GM12878 (cell line): ENCODE measurements around the gene ATP6V0A1. TPM values are rescaled to one million over a fixed set of nuclear protein-coding genes. Genes with fewer than 3 reads are reported as not detected.

Experiments used
- CUX1 ChIP-seq: IDR thresholded peaks from 2 replicates; pipeline ENCODE4 v1.6.1; 2012; ENCODE audit warnings: improper control_type of control experiment, low read depth, low read length; ENCODE audit not compliant: insufficient replicate concordance
- DPF2 ChIP-seq: fragments of 450-650 bp; IDR thresholded peaks from 2 replicates; pipeline ENCODE4 v1.6.1; 2017; ENCODE audit warnings: mild to moderate bottlenecking
- ESRRA ChIP-seq: IDR thresholded peaks from 2 replicates; pipeline ENCODE4 v1.6.1; 2012; ENCODE audit warnings: mild to moderate bottlenecking, low read length, improper control_type of control experiment
- EZH2 ChIP-seq: IDR thresholded peaks from 2 replicates; pipeline ENCODE4 v1.6.1; 2012; ENCODE audit warnings: low read depth, mild to moderate bottlenecking, control low read depth, inconsistent platforms, low read length, borderline replicate concordance; ENCODE audit not compliant: control insufficient read depth
- IRF3 ChIP-seq: fragments of 450-650 bp; IDR thresholded peaks from 2 replicates; pipeline ENCODE4 v1.6.1; 2014; ENCODE audit warnings: mild to moderate bottlenecking
- KAT2A ChIP-seq: conservative IDR thresholded peaks from 2 replicates; pipeline ENCODE4 v1.6.1; 2011; ENCODE audit warnings: low read depth, low read length; ENCODE audit not compliant: control insufficient read depth
- MTA3 ChIP-seq: IDR thresholded peaks from 2 replicates; pipeline ENCODE4 v1.6.1; 2012; ENCODE audit warnings: low read length, inconsistent platforms, borderline replicate concordance
- PAX8 ChIP-seq: fragments of 450-650 bp; IDR thresholded peaks from 2 replicates; pipeline ENCODE4 v1.6.1; 2017; ENCODE audit warnings: mild to moderate bottlenecking, moderate library complexity
- PML ChIP-seq: IDR thresholded peaks from 2 replicates; pipeline ENCODE4 v1.6.1; 2012; ENCODE audit warnings: low read length, inconsistent platforms
- RAD51 ChIP-seq: fragments of 450-650 bp; IDR thresholded peaks from 2 replicates; pipeline ENCODE4 v1.6.1; 2016; ENCODE audit warnings: moderate library complexity, mild to moderate bottlenecking, inconsistent platforms
- REST ChIP-seq: IDR thresholded peaks from 2 replicates; pipeline ENCODE4 v1.6.1; 2012; ENCODE audit warnings: mild to moderate bottlenecking, low read depth, low read length
- SUZ12 ChIP-seq: fragments of 200-600 bp; sonication (generic); IDR thresholded peaks from one replicate; pipeline ENCODE4 v1.6.1; 2018; ENCODE audit warnings: antibody characterized with exemption, mild to moderate bottlenecking; ENCODE audit not compliant: unreplicated experiment
- TCF12 ChIP-seq: IDR thresholded peaks from 2 replicates; pipeline ENCODE4 v1.6.1; 2011; ENCODE audit warnings: low read depth, mild to moderate bottlenecking, low read length
- USF2 ChIP-seq: IDR thresholded peaks from 2 replicates; pipeline ENCODE4 v1.6.1; 2011; ENCODE audit warnings: low read depth, low read length, improper control_type of control experiment, borderline replicate concordance
- YBX1 ChIP-seq: fragments of 450-650 bp; IDR thresholded peaks from 2 replicates; pipeline ENCODE4 v1.6.1; 2016; ENCODE audit warnings: antibody characterized with exemption
- ZNF207 ChIP-seq: fragments of 450-650 bp; IDR thresholded peaks from 2 replicates; pipeline ENCODE4 v1.6.1; 2014; ENCODE audit warnings: antibody characterized with exemption, mild to moderate bottlenecking, borderline replicate concordance
- ZSCAN29 ChIP-seq: fragments of 450-650 bp; IDR thresholded peaks from 2 replicates; pipeline ENCODE4 v1.6.1; 2017; ENCODE audit warnings: mild to moderate bottlenecking, moderate library complexity
- ZZZ3 ChIP-seq: IDR thresholded peaks from 2 replicates; pipeline ENCODE4 v1.6.1; 2011; ENCODE audit warnings: low read depth; ENCODE audit not compliant: control insufficient read depth, insufficient read length
- polyA plus RNA-seq, 11 experiments: library from polyadenylated mRNA; depleted of rRNA in 4 of 11; unstranded in 6 of 11; stranded (reverse) in 5 of 11; fragments of >200 nt; fragmentation: Nextera tagmentation in 4 of 11; fragmentation: Illumina TruSeq in 1 of 11; extraction: Ambion mirVana in 4 of 11; extraction: Trizol in 1 of 11; gene quantifications; 1 replicate in 1 of 11; 2 replicates in 10 of 11; pipeline versions ENCODE4 v1.2.1 to v1.2.3, GENCODE V29; 2011 to 2016; ENCODE audit warnings: inconsistent platforms in 2 of 11, missing spikeins in 2 of 11, low read depth in 1 of 11
- total RNA-seq, 4 experiments: library from RNA; depleted of rRNA in 3 of 4; stranded (reverse); fragments of >200 nt in 3 of 4; fragmentation: Illumina TruSeq in 1 of 4; extraction: Trizol in 1 of 4; gene quantifications; 2 replicates each; pipeline versions ENCODE4 v1.2.1 to v1.2.3, GENCODE V29; 2013 to 2021
- TF ChIP-seq, protein P1 (sequence below): fragments of 450-650 bp; IDR thresholded peaks from 2 replicates; pipeline ENCODE4 v1.6.1; 2017; ENCODE audit warnings: borderline replicate concordance

The ATP6V0A1 gene
- total and polyA plus RNA-seq, 10 of the 15 experiments (the other 5 are each of a cell fraction or from before 2014, with no cell fraction given) = 3.0 to 76.6 (median 30.9) TPM

- TF ChIP-seq CUX1 = no peak
- TF ChIP-seq RAD51 = no peak
- TF ChIP-seq KAT2A = no peak
- TF ChIP-seq DPF2 = peak; percentile 55; the same call in 1 of the 2 replicates
- TF ChIP-seq ZSCAN29 = no peak
- no peak for TF ChIP-seq REST
- no peak for TF ChIP-seq IRF3
- TF ChIP-seq, protein P1, sequence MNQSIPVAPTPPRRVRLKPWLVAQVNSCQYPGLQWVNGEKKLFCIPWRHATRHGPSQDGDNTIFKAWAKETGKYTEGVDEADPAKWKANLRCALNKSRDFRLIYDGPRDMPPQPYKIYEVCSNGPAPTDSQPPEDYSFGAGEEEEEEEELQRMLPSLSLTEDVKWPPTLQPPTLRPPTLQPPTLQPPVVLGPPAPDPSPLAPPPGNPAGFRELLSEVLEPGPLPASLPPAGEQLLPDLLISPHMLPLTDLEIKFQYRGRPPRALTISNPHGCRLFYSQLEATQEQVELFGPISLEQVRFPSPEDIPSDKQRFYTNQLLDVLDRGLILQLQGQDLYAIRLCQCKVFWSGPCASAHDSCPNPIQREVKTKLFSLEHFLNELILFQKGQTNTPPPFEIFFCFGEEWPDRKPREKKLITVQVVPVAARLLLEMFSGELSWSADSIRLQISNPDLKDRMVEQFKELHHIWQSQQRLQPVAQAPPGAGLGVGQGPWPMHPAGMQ = no peak
- TF ChIP-seq PML = no peak
- no peak for TF ChIP-seq USF2
- no peak for TF ChIP-seq EZH2
- no peak for TF ChIP-seq TCF12
- no peak for TF ChIP-seq SUZ12
- TF ChIP-seq ZZZ3 = no peak
- no peak for TF ChIP-seq YBX1
- no peak for TF ChIP-seq ESRRA
- TF ChIP-seq ZNF207 = no peak
- no peak; the same call in 1 of the 2 replicates for TF ChIP-seq PAX8
- peak; percentile 72; the same call in 1 of the 2 replicates for TF ChIP-seq MTA3
Observed at GRCh38 chr17:42457107-42457792, 1.4 kb upstream of the ATP6V0A1 start (continued).
